ENCODE data around the gene ZNF423. TPM values are rescaled to one million over a fixed set of nuclear protein-coding genes. Genes with fewer than 3 reads are reported as not detected.

ZNF423 gene
- polyA plus RNA-seq, 1 of the 3 experiments (the other 2 are of a cell fraction), result 1.2 TPM

GRCh38 chr16:49630783-49631182 is 225.1 kb downstream of the ZNF423 start:
- H3K9me3 ChIP-seq, result no peaks in the 10 kb centered on the region
- H3K79me2 ChIP-seq (ENCODE audit: insufficient read depth), result no peaks in the 10 kb centered on the region
- POLR2A ChIA-PET, result no interaction called here
- H4K20me1 ChIP-seq (ENCODE audit: insufficient read depth), result no peaks in the 10 kb centered on the region
- H3F3A ChIP-seq (replicated peaks; ENCODE audit: insufficient read depth), result no peaks in the 10 kb centered on the region
- H3K27me3 ChIP-seq (ENCODE audit: insufficient read depth), result no peaks in the 10 kb centered on the region
- no peak overlapping the region for H3K4me3 ChIP-seq (ENCODE audit: low read depth in 2 of 2, low read length in 1 of 2)
- no peak overlapping the region for H3K4me2 ChIP-seq
- WGBS (ENCODE audit: low lambda C conversion rate), result 77% methylated on average over 4 of the region's 4 CpGs
- TF ChIP-seq ZBTB33 (IDR thresholded peaks at IDR 0.05; ENCODE audit: borderline replicate concordance, low read depth), result no peak
- no peak for TF ChIP-seq NFIC (IDR thresholded peaks at IDR 0.05; ENCODE audit: borderline replicate concordance)
- TF ChIP-seq TCF12 (IDR thresholded peaks at IDR 0.05), result no peak
- TF ChIP-seq MEF2A (IDR thresholded peaks at IDR 0.05; ENCODE audit: borderline replicate concordance, low read depth), result no peak
- TF ChIP-seq IRF3 (IDR thresholded peaks at IDR 0.05; ENCODE audit: low read depth, low read length), result no peak
- no peak for TF ChIP-seq RXRA (IDR thresholded peaks at IDR 0.05; ENCODE audit: borderline replicate concordance, low read depth)
- no peak for TF ChIP-seq USF1 (IDR thresholded peaks at IDR 0.05; ENCODE audit: borderline replicate concordance, low read depth)
- TF ChIP-seq RAD21 (IDR thresholded peaks at IDR 0.05; ENCODE audit: low read length), result no peak
- no peak for TF ChIP-seq EP300 (IDR thresholded peaks at IDR 0.05; ENCODE audit: borderline replicate concordance in 1 of 2, low read depth in 1 of 2, low read length in 1 of 2)
- CTCF ChIA-PET, result interaction anchor here (0.7 to 1.0 kb wide), 3 partner anchors 20 to 218 kb away, joined by 3 to 5 read pairs (median 3); no protein-coding TSS in a partner anchor
- no peaks in the 10 kb centered on the region for H3K9me2 ChIP-seq
- H2AFZ ChIP-seq (ENCODE audit: low read depth), result no peak overlapping the region
- no peak overlapping the region for H3K27ac ChIP-seq (ENCODE audit: low read depth in 2 of 2, low read length in 1 of 2)
- H3K36me3 ChIP-seq (replicated peaks in 1 of 2; ENCODE audit: control insufficient read depth in 1 of 2, insufficient read depth in 2 of 2, low read length in 1 of 2), result peaks cover 0 to 3% of the 10 kb centered on the region in 2 experiments
- H3K4me1 ChIP-seq (ENCODE audit: control insufficient read depth in 1 of 2, insufficient read depth in 2 of 2, low read depth in 1 of 2, low read length in 1 of 2), result peaks cover 11 to 26% of the 10 kb centered on the region in 2 experiments; a peak in 2 of 4 replicates
- H3K9ac ChIP-seq, result no peak overlapping the region
- no peak for DNase-seq

- H3F3A ChIP-seq (replicated peaks; ENCODE audit: insufficient read depth), result no peaks in the 10 kb centered on the region
- CTCF ChIA-PET, result no interaction called here
- peaks cover 11 to 17% of the 10 kb centered on the region in 2 experiments; a peak in 2 of 4 replicates for H3K4me1 ChIP-seq (ENCODE audit: control insufficient read depth in 1 of 2, insufficient read depth in 2 of 2, low read depth in 1 of 2, low read length in 1 of 2)
- H3K9me3 ChIP-seq, result no peaks in the 10 kb centered on the region
- no peak overlapping the region; a peak in 1 of 4 replicates for H3K4me3 ChIP-seq (ENCODE audit: low read depth in 2 of 2, low read length in 1 of 2)
- H3K9me2 ChIP-seq, result no peaks in the 10 kb centered on the region
- no peaks in the 10 kb centered on the region for H3K36me3 ChIP-seq (replicated peaks in 1 of 2; ENCODE audit: control insufficient read depth in 1 of 2, insufficient read depth in 2 of 2, low read length in 1 of 2)
- no peak for DNase-seq
- no peak overlapping the region for H3K4me2 ChIP-seq
- no peaks in the 10 kb centered on the region for H3K79me2 ChIP-seq (ENCODE audit: insufficient read depth)
- POLR2A ChIA-PET, result no interaction called here
- H4K20me1 ChIP-seq (ENCODE audit: insufficient read depth), result no peaks in the 10 kb centered on the region
- no peak overlapping the region for H3K9ac ChIP-seq
- TF ChIP-seq SIN3A (IDR thresholded peaks at IDR 0.05; ENCODE audit: borderline replicate concordance, low read depth, low read length) (no peak), NFIC (IDR thresholded peaks at IDR 0.05; ENCODE audit: borderline replicate concordance) (no peak), ZBTB33 (IDR thresholded peaks at IDR 0.05; ENCODE audit: borderline replicate concordance, low read depth) (no peak), JUND (IDR thresholded peaks at IDR 0.05) (no peak), PBX3 (IDR thresholded peaks at IDR 0.05) (no peak), CTCF (IDR thresholded peaks at IDR 0.05) (no peak), MEF2A (IDR thresholded peaks at IDR 0.05; ENCODE audit: borderline replicate concordance, low read depth) (no peak), MXI1 (IDR thresholded peaks at IDR 0.05; ENCODE audit: low read depth, low read length) (no peak), TAF1 (IDR thresholded peaks at IDR 0.05; ENCODE audit: borderline replicate concordance, low read depth, low read length) (no peak), USF1 (IDR thresholded peaks at IDR 0.05; ENCODE audit: borderline replicate concordance, low read depth) (no peak), RFX5 (IDR thresholded peaks at IDR 0.05; ENCODE audit: low read length) (no peak)
- H3K27me3 ChIP-seq (ENCODE audit: insufficient read depth), result no peaks in the 10 kb centered on the region
- no peak overlapping the region for H2AFZ ChIP-seq (ENCODE audit: low read depth)
- H3K27ac ChIP-seq (ENCODE audit: low read depth in 2 of 2, low read length in 1 of 2), result no peak overlapping the region
- WGBS (ENCODE audit: low lambda C conversion rate), result 67% methylated on average over 7 of the region's 7 CpGs
Observed at GRCh38 chr16:49629851-49630250, 226.1 kb downstream of the ZNF423 start.
